ENCODE data around the gene CHRNA7. TPM values are rescaled to one million over a fixed set of nuclear protein-coding genes. Genes with fewer than 3 reads are reported as not detected.

The CHRNA7 gene
- polyA plus RNA-seq, 1 donor, result 2.5 TPM

DNA sequence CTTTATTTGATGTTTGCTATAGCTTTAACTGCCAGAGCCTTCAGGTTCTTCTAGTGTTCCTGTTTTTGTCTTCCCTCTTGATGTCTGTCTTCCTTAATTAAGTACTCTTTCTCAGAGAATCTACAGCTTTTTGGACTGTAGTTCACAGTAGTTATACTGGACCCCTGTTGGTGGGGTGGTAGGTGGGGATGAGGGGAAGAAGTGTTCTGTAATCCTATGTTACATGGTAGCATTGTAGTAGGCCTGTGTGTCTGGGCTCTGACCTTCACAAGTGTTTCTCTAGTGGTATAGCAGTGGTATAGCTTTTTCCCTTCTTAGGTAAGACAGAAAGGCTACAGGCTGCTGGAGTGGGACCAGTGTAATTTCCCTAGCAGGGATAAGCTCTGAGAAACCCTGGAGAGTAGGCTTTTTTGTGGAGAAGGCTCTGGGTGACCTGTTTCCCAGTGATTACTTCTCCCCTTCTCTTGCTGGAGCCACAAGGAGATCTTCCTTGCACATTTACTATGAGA, 59.6 kb downstream of the CHRNA7 start:
- no peak for DNase-seq (ENCODE audit: low read depth)

DNA sequence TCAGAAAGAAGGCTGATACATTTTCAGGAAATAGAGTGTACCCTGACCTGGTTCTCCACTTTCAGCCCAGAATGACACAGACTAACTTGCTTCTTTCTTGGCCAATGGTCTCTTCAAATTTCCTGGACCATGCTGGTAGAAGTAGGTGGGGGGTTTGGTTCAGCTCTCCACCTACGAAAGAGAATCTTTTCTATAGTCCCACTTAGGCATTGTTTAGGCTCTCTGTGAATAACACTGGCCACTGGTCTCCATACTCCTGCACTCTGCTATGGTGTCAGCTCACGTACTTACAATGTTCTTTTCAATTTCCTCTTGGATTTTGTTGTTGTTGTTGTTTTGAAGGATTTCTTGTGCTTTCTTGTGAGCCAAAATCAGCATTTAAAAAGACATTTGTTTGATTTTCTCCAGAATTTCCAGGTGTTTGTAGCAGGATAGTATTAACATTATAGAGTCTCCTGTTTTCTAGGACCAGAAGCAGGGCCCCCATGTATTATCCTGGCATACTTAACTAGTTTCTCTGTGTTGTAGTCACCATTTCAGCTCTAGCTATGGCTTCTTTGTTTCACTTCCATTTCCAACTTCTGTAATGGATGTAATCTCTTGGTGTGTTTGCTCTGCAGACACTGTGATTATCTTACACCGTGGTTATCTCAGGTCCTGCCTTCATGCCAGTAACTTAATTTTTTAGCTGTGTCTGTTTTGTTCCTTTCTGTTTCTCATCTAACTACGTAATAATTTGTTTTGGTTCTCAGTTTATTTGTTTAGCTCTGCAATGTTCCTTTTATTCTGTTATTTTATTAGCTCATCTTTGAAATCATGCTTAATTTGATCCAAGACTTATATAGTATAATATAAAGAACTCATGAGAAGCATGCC, 61.4 kb downstream of the CHRNA7 start:
- no peak for DNase-seq (ENCODE audit: low read depth)

DNA sequence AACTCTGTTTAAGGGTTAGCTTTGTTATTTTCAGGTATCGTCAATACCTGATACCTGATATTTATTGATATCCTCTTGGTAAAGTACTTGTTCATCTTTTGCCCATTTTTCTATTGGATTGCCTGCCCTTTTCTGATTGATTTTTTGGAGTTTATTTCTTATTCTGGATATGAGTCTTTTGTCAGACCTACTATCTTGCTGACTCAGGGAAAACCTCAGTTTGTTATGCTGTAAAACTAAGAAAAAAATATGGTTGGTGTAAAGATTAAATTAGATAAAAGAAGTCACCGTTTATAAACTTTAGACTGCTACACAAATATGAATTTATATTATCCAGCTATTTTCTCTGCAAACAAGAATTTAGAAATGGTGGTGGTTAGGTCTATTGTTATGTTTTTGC, 65.9 kb downstream of the CHRNA7 start:
- DNase-seq (ENCODE audit: low read depth), result no peak

DNA sequence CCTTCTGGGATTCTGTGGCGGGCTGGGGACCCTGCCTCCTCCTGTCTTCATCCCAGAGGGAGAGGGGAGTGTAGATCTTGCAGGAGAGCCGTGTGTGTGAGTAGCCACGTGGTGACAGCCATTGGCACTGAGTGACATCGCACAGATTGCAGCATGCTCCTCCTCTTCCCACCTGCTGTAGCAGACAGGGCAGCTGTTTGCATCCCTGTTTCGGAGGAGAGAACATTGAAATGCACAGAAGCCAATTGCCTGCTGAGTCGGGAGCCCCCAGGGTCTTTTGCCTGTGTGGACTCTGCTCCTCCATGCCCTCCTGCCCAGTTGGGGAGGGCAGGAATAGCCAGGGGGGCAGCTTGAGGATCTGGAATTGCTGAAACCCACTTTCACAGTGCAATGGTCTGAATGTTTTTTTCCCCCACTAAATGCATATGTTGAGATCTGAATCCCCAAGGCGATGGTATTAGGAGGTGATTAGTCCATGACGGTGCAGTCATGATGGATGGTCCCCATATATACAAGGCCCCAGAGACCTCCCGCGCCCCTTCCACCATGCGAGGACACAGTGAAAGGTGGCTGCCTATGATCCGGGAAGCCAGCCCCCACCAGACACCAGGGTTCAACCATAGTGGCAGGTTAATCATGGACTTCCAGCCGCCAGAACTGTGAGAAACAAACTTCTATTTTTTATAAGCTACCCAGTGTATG, 66.8 kb downstream of the CHRNA7 start:
- DNase-seq (ENCODE audit: low read depth), result no peak

DNA sequence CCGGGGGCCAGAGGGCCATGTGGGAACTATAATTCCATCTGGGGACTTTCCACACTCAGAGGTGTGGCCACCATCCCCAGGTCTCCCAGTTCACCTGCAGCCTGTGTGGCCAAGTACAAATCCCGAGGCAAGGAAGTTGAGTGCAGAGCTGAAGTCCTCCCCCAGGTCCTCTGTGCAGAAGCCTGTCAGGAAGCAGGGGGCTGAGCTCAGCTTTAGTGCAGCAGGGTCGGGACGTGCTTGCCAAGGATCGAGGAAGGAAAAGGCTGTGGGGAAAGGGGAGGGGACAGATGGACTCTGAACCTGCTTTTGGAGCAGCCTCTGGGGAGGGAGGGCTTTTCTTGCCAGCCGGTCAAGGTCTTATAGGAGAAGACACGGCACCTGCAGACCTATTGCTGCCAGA, 67.7 kb downstream of the CHRNA7 start:
- DNase-seq (ENCODE audit: low read depth), result no peak

DNA sequence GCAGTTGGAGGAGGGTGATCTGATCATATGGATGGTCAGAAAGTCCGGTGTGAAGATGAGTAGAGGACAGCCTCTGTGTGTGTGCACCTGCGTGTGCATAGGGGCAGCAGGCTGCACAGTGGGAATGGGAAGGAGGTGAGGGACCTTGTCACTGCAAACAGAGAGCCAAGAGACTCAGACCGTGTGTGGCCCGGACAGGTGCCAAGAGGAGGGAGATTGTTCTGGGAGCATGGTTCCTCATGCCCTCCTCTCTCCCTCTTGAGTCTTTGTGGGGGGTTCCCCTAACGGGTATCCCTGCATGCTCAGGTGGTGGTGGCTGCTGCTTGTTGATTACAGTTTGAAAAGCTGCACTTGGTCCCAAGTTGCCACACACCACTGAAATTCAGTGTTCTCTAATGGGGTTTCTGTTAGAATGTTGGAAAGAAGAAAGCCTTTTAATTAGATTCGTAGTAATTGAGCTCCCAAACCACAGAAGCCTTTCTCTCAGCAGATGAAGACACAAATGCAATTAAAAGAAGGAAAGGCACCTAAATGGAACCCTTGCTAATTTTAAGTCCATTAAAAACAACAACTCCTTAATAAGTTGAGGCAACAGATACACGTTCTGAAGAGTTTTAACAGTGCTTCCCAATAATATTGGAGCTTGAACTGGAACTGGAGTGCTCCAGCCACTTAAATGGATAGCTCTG, 68.9 kb downstream of the CHRNA7 start:
- DNase-seq (ENCODE audit: low read depth), result no peak

DNA sequence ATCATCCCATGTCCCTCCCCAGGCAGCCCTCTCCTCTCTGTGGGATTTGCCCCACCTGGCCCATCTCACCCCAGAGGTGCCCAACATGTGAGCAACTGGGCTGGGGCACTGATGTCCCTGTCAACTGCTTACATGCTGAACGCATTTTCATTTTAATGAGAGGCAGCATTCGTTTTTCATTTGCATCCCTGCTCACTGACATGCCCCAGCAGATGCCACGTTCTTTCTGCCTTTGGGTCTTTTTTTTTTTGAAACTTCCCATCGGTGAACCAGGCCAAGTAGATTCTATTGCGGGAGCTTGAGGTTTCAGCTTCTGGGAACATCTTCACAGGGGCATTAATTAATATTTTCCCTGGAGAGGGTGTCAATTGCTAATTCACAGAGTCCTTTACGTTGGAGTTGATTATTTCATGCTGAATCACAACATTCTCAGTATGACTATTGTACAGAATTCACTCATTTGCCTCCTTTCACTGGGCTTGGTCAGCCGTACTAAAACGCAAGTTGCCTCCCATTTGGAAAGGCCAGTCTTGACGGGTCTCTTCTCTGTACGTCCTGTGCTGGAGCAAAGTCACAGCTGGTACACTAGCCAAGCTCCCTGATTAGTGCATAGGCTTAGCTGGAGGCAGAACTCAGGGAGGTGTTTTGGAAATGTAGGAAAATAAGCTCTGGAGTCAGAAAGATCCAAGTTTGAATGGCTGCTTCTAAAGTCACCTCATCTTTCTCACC, 69.8 kb downstream of the CHRNA7 start:
- no peak for DNase-seq (ENCODE audit: low read depth)

DNA sequence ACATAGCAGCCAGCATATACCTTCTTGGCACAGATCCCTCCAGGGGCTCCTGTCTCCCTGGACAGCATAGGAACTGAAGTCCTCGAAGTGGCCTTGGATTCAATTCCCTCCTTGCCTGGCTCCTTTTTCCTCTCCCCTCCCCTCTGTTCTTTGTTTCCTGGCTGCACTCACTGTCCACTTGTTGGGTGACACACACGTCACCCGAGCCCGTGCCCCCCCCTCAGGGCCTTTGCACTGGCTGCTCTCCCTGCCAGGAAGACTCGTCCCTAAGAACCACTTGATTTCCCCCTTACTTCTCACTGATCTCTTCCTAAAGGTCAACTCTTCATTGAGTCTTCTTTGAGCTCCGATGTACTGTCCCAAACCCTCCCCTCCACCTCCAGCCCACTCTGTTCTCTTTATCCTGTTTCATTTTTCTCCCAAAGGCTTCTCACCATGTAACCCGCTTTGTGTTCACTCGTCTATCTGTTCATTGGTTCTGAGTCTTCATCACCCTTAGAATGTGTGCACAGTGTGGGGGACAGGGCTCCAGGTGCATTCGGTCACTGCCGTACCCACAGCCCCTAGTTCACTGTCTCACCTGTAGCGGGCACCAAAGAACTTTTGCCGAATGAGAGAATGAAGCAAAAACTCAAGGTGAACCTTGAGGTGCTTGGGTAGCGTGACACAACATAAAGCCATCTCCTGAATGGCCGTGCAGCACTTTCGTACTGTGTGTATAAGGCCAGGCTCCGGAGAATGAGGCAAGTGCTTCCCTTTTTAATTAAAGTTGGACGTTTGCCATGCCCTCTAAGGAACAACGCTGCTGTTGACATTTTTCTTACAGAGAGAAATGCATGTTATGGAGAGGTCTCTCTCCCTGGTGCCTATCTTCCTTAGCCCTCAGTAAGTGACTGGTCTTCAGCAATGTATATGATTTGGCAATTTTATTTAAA, 74.0 kb downstream of the CHRNA7 start:
- no peak for DNase-seq (ENCODE audit: low read depth)

DNA sequence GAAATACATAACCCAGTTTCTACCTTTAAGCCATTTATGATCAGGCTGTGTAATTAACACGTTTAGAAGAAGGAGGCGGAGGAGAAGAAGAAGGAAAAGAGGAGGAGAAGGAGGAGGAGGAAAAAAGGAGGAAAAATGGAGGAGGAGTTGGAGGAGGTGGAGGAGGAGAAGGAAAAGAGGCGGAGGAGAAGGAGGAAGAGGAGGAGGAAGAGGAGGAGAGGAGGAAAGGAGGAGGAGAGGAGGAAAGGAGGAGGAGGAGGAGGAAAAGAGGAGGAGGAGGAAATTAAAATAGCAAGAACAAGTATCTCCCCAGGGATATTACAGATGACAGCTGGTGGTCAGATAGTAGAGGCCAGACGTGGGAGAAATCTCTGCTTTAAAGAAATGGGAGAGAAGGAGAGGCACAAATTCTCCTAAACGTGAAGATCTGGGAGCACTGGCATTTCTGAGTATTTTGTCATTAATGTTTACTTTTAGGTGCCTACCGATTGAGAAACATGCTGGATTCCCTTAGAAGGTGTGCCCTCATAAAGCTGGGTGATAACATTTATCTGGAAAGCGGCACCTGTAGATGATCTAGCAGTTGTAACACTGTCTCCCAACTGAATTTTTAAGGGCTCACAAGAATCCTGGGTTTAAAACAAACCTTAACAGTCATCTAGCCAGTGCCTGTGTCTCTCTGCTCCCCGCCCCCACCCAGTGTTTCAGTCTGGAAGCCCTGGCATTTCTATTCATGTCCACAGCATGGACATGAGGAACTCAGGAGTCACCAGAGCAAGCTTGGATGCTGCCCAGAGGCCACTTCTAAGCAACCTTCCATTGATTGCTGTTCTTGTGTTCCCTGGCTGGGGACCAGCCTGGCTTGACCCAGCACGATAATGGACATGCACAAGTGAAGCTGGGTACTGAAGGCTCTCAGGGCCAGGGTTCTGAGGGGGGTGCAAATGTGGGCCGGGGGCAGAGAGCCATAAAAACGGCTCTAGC, 75.2 kb downstream of the CHRNA7 start:
- DNase-seq (ENCODE audit: low read depth), result no peak

DNA sequence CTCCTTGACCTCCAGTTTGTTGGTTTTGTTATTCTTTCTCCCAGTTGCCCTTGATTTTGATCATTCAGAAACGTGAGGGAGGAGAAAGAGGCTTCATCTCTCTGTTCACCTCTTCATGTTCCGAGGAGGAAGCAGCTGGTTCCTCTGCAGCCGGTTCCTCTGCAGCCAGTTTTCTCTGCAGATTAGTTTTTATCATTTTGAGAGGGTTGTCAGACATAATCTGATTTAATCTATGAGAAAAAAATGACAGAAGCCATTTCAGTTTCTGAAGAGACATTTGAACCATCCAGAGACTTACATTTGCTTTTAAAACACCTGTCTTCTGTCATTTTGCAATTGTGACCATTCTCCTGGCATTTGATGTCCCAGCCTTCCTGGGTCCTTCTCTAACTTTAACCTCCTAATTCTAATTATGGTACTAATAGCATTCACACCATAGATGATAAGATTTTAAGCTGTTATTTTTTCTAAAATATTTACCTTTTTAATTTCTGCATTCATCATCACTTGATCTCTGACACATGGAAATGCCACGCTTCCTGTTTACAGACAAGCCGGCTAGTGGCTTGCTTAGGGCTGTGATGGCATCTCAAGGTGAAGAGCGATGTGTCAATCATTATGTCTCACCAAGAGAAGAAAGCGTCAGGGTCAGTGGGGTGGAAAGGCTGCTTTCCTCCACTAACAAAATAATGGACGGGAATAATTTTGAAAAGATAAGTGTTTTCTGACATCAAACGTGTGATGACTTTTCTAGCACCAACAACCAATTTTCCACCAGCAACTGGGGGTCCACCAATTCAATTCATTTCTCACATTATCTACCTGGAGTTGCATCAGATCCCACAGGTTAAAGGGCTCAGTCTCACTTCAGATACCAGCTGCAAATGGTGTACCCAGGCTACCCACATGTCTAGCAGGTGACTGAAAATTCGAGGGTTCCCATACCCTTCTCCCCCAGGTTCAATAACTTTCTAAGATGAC, 76.4 kb downstream of the CHRNA7 start:
- no peak for DNase-seq (ENCODE audit: low read depth)

DNA sequence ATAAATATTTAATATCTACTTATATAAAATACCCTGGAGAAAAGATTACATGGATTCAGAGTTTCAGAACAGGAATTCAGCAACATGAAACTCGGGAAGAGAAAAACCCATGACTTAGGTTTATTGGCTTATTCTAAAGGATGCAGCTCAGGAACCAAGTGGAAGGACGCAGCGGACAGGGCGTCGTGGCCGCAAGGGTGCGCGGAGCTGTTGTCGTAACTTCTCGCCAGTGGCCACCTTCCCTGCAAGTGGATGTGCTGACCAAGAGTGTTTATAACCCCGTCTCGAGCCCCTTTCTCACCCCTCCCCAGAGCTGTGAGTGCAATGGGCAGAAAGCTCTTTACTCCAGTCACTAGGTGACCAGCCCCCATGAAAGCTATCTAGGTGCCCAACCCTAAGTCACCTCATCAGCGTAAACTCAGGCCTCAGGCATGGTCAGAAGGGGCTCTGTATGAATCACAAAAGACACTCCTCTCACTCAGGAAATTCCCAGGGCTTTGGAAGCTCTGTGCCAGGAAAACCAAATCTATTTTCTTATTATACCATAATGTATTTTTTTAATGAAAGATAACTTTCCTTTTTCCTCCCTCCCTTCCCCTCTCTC, 77.3 kb downstream of the CHRNA7 start:
- DNase-seq (ENCODE audit: low read depth), result no peak

DNA sequence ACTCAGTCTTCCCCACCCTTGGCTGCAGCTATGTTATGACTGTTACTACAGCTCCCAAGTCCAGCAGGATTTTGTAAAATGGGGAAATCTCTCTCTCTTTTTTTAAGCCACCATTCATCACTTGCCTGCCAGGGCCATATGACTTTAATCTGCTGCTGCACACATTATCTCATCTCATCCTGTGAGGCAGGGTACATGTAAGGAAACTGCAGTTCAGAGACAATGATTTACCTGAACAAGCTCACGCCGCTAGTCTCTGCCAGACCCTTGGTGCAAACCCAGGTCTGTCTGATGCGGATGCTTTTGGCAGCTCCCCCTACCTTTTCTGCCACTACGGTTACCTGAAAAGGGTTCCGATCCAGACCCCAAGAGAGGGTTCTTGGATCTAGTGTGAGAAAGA, 78.3 kb downstream of the CHRNA7 start:
- no peak for DNase-seq (ENCODE audit: low read depth)

DNA sequence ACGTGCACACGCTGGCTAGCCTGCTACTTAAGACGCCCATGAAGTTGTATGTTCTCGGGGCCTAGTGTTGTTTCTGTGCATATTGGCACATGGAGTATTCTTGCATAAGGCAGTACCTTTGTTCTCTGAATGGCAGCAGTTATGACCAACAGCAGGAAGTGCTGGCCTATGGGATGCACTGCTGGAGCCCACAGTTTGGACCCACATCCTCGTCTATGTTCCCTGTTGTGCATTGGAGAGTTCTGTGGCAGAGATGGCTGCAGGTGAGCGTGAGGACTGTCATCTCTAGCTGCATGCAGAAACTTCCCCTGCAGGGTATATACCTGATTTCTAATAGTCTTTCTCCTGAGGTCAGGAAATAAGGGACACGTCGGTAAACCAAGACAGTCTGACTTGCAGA, 81.8 kb downstream of the CHRNA7 start:
- no peak for DNase-seq (ENCODE audit: low read depth)

DNA sequence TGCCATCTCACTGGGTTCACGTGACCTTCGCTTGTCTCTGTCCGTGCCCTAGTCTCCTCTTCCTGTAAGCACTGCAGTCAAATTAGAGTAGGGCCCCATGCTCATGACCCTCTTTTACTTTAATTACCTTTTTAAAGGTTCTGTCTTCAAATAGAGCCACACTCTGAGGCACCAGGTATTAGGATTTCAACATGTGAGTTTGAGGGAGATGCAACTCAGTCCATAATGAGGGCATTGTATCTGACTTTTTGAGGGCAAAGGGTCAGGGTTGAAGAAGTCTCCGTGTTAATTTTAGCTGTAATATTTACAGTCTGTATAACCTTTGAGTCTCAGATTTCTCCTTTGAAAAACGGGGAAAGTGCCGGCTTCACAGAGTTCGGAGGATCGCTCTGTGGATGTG, 82.9 kb downstream of the CHRNA7 start:
- DNase-seq (ENCODE audit: low read depth), result no peak

DNA sequence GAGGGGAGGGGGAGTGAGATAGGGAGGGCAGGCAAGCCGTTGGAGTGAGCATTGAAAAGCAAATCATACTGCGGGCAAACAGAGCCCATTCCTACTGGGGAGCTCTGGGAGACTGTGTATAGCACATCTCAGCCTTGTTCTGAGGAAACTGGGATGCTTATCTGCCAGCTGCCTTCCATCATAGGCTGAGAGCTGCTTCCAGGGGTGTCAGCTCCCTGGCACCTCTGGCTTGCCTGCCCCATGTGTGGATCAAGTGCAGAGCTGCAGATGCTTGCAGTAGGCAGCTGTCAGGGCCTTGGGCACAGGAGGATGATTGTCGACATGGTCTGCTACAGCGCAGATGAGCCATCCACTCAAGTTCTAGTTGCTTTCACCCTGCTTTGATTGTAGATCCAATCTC, 86.8 kb downstream of the CHRNA7 start:
- DNase-seq (ENCODE audit: low read depth), result no peak

DNA sequence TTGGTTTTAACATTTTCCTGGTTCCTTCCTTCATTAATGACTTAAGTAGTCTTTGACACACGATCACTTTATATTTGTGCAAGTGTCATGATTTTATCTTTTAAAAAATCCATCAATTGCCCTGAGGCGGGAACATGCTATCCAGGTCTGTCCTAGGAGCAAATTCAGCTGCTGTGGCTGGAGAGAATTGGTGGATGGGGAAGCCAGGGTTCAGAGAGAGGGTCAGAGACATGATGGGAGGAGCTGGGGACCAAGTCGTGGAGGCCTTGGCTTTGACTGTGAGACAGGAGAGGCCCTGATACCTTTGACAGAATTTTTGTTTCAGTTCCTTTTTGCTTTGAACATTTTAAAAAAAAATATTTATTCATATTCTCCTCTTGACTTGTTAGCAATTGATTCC, 89.0 kb downstream of the CHRNA7 start:
- no peak for DNase-seq (ENCODE audit: low read depth)

DNA sequence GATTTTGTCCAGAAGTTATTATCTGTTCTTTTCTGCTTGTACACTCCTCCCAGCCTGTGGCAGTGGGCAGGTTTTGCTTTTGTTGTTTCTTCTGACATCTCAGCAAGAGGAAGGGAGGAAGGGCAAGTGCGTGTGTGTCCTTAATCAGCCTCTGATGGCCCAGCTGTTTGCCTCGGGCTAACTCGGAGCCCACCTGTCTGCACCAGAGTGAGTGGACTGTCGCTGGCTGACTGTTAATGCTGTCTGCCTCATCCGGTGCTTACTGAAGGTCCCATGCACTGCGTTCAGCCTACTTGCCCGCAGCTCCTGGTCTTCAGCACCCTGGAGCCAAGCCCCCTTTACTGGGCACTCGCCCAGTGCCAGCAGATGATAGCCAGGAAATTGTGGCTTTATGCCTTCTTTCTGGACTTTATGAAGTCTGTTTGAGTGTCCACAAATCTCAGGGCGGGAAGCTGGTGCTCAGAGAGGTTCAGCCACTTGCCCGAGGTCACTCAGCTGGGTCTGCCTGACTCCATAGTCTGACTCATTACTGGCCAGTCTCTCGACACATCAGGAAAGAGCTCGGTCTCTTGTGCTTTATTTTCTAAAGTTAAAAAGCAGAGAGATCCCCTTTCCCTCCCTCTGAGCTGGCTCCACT, 89.5 kb downstream of the CHRNA7 start:
- DNase-seq (ENCODE audit: low read depth), result no peak

Measured in forelimb muscle (tissue), 1 donor.